HUES64 (cell line): ENCODE results near the gene PAGE2.
"Not testable (repeated sequence)": the region's sequence is repeated elsewhere in the genome, so short reads cannot be mapped to it uniquely, and the experiment has no call there.

Experiments
- H3K27ac ChIP-seq: 2 replicates; pipeline ENCODE4 v1.7.0; 2013; ENCODE audit warnings: low read depth, low read length, inconsistent platforms
- H3K27me3 ChIP-seq: 2 replicates; pipeline ENCODE4 v1.6.1; 2013; ENCODE audit warnings: mild to moderate bottlenecking, low read length; ENCODE audit not compliant: insufficient read depth
- H3K36me3 ChIP-seq: 2 replicates; pipeline ENCODE4 v1.6.1; 2013; ENCODE audit warnings: mild to moderate bottlenecking, low read length; ENCODE audit not compliant: insufficient read depth
- H3K4me1 ChIP-seq: 2 replicates; pipeline ENCODE4 v1.6.1; 2013; ENCODE audit warnings: mild to moderate bottlenecking, low read length, moderate library complexity; ENCODE audit not compliant: insufficient read depth
- H3K4me3 ChIP-seq: 2 replicates; pipeline ENCODE4 v1.5.1; 2013; ENCODE audit warnings: mild to moderate bottlenecking, low read length, moderate library complexity
- H3K9ac ChIP-seq: 2 replicates; pipeline ENCODE4 v1.6.1; 2013; ENCODE audit warnings: mild to moderate bottlenecking, low read depth, low read length
- H3K9me3 ChIP-seq: 2 replicates; pipeline ENCODE4 v1.6.1; 2013; ENCODE audit warnings: low read depth, low read length; ENCODE audit not compliant: insufficient read depth
- WGBS: fragments of 150-250, 120-280 bp; methylation state at CpG from one replicate; pipeline ENCODE4 v1.1.7; 2013; ENCODE audit warnings: missing lambda C conversion rate; 5-methylcytosine and 5-hydroxymethylcytosine counted together

Gene PAGE2

DNA sequence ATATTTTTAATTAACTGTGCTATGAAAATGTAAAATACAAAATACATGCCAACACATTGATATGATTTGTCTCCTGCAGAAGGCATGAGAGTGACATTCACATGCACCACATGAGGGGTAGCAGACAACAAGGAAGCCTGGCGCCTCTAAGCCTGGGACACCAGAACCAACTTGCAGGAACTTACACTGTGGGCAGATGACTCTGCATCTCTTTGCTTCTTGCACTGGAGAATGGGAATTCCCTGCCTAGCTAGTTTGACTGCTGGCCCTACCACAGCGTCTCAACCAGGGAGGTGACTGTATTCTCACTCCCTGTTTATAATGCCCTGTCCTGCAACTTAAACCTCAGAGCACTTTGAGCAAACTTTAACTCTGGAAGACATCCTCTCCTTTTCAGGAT is 40.5 kb downstream of the PAGE2 start:
- H3K27me3 ChIP-seq: no peaks in the 10 kb centered on the region
- no peaks in the 10 kb centered on the region for H3K36me3 ChIP-seq
- 82% methylated on average over 2 of the region's 2 CpGs for WGBS
- H3K9me3 ChIP-seq: no peaks in the 10 kb centered on the region
- H3K27ac ChIP-seq: no peak overlapping the region
- no peaks in the 10 kb centered on the region for H3K4me1 ChIP-seq
- no peak overlapping the region for H3K4me3 ChIP-seq
- H3K9ac ChIP-seq: no peak overlapping the region

GRCh38 chrX:55130481-55130880 is 41.7 kb downstream of the PAGE2 start:
- H3K27ac ChIP-seq: no peak overlapping the region
- no peaks in the 10 kb centered on the region for H3K36me3 ChIP-seq
- H3K4me1 ChIP-seq: no peaks in the 10 kb centered on the region
- no peak overlapping the region for H3K9ac ChIP-seq
- H3K4me3 ChIP-seq: no peak overlapping the region
- 91% methylated on average over 4 of the region's 4 CpGs for WGBS
- no peaks in the 10 kb centered on the region for H3K27me3 ChIP-seq
- H3K9me3 ChIP-seq: no peaks in the 10 kb centered on the region

GRCh38 chrX:55132416-55132815 is 43.6 kb downstream of the PAGE2 start:
- no peaks in the 10 kb centered on the region for H3K27me3 ChIP-seq
- H3K27ac ChIP-seq: no peak overlapping the region
- no peaks in the 10 kb centered on the region for H3K36me3 ChIP-seq
- H3K9me3 ChIP-seq: no peaks in the 10 kb centered on the region
- H3K9ac ChIP-seq: no peak overlapping the region
- no peak overlapping the region for H3K4me3 ChIP-seq
- H3K4me1 ChIP-seq: no peaks in the 10 kb centered on the region

DNA sequence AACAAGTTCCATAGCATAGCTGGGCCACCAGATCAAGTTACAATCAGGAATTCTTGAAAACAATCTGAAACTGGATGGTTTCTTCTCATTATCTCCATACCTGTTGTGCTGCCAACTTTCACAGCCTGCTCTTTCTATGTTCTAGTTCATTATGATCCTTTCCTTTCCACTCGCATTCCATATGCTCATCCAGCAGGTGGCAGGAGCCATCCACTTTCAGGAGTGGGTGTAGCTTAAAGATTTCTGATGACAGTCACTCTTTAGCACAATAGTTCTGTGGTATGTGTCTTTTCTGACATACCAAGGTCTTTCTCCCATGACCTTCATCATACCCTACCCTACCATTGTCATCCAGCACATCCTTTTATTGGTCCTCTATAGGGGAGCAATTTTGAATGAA is 46.4 kb downstream of the PAGE2 start:
- Histone ChIP-seq H3K27ac (no peak overlapping the region), H3K27me3 (no peaks in the 10 kb centered on the region), H3K36me3 (no peaks in the 10 kb centered on the region), H3K9me3 (no peaks in the 10 kb centered on the region), H3K9ac (no peak overlapping the region), H3K4me3 (no peak overlapping the region), H3K4me1 (no peaks in the 10 kb centered on the region)
- no CpG with 5 or more reads among the region's 1 CpG for WGBS

- H3K27ac ChIP-seq, H3K9me3 ChIP-seq, H3K4me1 ChIP-seq, H3K27me3 ChIP-seq, H3K4me3 ChIP-seq, H3K36me3 ChIP-seq, H3K9ac ChIP-seq: not testable (repeated sequence)
- WGBS: no CpG with 5 or more reads among the region's 1 CpG
These were observed 52.0 kb downstream of the PAGE2 start for GRCh38 chrX:55140800-55141199.
